ENCODE measurements around the gene CLEC3B. TPM values are rescaled to one million over a fixed set of nuclear protein-coding genes. Genes with fewer than 3 reads are reported as not detected.

The CLEC3B gene
- polyA plus RNA-seq, 3 donors, result 19.9 to 22.8 (median 20.9) TPM

- DNase-seq (ENCODE audit: low read depth in 3 of 3, low spot score in 2 of 3), result no peak
These were observed 23.4 kb upstream of the CLEC3B start for GRCh38 chr3:45002720-45003119.

GRCh38 chr3:45003406-45003805, 22.7 kb upstream of the CLEC3B start:
- no peak for DNase-seq (ENCODE audit: low read depth in 3 of 3, low spot score in 2 of 3)

- no peak for DNase-seq (ENCODE audit: low read depth in 3 of 3, low spot score in 2 of 3)
These were observed 22.2 kb upstream of the CLEC3B start for GRCh38 chr3:45003859-45004258.

DNA sequence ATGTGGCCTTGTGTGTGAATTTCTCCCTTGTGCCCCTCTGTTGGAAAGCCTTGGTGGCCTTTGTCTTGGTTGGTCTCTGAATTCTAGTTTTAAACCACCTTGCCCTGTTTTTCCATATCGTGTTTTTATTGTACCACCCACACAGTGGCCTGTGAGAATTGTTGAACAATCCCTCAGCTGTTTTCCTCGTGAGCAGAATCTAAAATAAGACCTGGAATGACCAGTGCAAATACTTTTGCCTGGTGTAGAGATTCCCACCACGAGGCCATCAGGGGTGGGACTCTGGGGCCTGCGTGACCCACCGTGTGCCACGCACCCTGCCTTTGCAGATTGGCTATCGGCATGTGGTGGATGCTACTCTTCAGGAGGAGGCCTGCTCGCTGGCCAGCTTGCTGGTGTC, 19.0 kb upstream of the CLEC3B start:
- no peak for DNase-seq (ENCODE audit: low read depth in 3 of 3, low spot score in 2 of 3)

DNA sequence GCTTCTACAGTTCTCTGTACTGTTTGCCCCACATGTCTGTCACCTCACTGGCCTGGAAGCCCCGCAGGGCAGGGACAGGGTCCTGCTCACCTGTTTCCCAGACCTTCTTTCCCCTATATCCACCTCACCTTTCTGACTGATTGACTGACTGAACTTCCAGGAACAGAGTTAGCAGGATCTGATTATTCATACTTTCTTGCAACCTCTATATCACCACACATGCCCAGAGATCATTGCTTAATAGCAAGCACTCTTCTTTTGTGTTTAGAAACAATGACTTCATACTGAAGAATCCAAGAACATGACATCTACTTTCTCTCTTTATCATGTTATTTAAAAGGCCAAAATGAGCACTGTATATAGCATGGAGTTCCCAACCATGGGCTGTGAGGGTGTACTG, 18.0 kb upstream of the CLEC3B start:
- DNase-seq (ENCODE audit: low read depth in 3 of 3, low spot score in 2 of 3), result no peak

GRCh38 chr3:45009868-45010267, 16.2 kb upstream of the CLEC3B start:
- DNase-seq (ENCODE audit: low read depth in 3 of 3, low spot score in 2 of 3), result no peak

DNA sequence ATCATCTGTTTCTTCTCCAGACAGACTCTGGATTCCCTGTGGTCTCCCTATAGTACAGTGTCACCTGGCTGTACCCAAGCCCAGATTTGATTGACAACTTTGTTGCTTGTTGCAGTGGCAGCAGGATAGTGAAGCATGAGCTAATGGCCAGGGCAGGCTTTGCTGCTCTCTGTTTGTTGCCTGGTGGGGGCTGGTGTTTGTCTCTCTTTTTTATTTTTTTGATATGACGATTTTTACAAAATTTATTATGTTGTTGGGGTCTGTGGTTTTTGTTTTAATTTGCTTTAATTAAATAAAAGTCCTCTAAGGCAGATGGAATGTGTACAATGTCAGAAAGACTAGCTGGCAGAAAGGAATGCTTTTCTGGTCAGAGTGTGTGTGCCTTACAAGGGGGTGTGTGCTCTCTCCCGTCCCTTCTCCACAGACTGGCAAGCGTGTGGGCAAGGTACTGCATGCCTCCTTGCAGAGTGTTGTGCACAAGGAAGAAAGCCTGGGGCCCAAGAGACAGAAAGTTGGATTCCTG, 15.2 kb upstream of the CLEC3B start:
- DNase-seq (ENCODE audit: low read depth in 3 of 3, low spot score in 2 of 3), result no peak

DNA sequence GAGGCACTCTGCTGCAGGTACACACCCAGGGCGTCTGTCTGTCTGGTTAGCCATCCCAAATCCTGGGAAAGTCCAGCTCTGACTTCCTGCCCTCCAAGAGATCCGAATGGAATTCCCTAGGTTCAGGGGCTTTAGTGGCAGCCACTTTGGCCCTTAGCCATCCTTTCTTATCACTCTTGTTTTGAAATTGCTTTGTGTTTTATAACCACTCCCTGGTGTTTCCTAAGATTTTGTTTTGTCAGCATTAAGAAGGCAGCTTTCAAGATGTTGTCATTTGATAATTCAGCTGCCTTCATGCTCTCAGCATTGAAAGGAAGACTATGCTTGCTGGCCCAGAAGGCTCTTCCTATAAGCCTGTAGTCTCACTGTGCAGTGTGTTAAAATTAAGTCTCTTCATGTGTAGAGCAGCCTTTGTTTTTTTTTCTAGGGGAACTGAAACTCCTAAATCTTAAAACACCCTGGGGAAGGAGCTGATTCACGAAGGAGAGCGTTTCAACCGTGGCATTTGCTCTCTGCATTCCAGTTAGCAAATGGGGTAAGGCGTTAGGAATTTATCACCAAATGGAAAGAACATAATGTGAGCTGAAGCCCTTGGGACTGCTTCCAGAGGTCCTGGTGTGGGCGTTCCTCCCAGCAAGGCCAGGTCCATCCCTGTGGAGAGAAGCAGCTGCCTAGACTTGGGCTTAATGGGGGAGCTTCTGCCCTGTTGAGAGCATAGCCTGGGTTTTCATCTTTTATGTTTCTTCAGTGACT, 14.2 kb upstream of the CLEC3B start:
- DNase-seq (ENCODE audit: low read depth in 3 of 3, low spot score in 2 of 3), result no peak

DNA sequence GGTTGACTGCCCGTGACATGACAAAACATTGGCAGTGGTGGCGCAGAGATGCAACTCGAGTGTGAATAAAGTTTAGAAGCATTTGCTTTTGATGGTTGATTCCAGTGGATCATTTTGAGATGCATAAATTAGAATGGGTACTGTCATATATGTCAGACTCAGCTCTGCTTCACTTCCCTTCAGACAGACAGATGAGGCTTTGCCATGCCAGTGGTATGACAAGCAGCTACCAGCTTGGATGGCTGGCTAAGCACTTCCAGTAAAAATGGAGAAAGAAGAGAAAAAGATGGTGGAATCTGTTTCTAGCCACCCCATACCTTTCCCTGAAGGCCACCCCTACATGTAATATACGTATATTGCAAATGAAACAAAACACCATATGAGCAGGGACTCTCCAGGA, 13.5 kb upstream of the CLEC3B start:
- DNase-seq (ENCODE audit: low read depth in 3 of 3, low spot score in 2 of 3), result no peak

GRCh38 chr3:45016916-45017315, 9.2 kb upstream of the CLEC3B start:
- no peak for DNase-seq (ENCODE audit: low read depth in 3 of 3, low spot score in 2 of 3)

- DNase-seq (ENCODE audit: low read depth in 3 of 3, low spot score in 2 of 3), result no peak
These were observed 8.3 kb upstream of the CLEC3B start for GRCh38 chr3:45017821-45018220.

- DNase-seq (ENCODE audit: low read depth in 3 of 3, low spot score in 2 of 3), result no peak
These were observed 5.6 kb upstream of the CLEC3B start for GRCh38 chr3:45020534-45020933.

DNA sequence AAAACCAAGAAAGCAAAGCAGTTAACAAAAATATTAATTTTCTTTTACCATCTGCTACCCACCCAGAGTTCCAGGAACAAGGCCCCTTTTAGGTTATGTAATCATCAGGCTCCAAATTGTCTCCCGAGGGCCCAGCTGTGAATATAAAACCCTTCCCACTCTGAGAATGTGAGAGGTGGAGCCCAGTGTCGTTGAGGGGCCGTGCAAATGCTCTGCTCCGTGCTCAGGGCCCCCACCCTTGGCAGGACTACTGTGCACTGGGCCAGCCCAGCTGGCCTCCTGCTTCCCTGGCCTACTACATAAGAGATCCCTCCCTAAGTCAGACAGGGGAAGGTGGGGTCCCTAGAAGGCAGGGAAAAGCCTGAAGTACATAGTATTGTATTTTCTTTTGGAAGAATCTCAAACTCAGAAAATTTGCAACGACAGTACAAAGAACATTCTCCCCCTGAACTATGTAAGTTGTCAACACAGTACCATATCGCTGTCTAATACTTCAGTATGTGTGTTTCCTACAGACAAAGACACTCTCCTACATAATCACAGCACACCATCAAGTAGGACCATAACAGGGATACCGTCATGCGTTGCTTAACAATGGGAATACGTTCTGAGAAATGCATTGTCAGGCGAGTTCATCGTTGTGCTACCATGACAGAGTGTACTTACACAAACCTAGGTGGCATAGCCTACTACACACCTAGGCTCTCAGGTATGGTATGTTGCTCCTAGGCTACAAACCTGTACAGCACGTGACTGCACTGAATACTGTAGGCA, 4.4 kb upstream of the CLEC3B start:
- no peak for DNase-seq (ENCODE audit: low read depth in 3 of 3, low spot score in 2 of 3)

- DNase-seq (ENCODE audit: low read depth in 3 of 3, low spot score in 2 of 3), result no peak
These were observed 2.4 kb upstream of the CLEC3B start for GRCh38 chr3:45023675-45024074.

GRCh38 chr3:45024542-45025255, 1.4 kb upstream of the CLEC3B start:
- DNase-seq (ENCODE audit: low read depth in 3 of 3, low spot score in 2 of 3), result no peak

DNA sequence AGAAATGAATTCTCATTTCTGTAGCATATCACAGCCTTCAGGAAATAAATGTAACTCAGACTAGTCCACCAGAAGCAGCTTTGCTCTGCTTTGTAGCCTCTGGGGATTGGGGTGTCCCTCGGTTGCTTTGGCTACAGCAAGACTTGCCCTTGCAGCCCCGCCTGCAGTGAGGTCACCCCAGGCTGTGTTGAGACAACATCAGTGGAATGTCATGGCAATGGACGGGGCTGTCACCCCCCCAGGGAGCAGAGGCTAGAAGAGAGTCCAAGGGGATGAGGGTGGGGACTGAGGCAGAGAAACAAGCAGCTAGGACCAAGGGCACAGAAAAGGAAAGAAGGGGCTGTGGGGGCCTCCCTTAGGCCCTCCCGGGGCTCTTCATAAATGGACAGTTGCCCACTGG, 854 bp downstream of the CLEC3B start:
- DNase-seq (ENCODE audit: low read depth in 3 of 3, low spot score in 2 of 3), result no peak

DNA sequence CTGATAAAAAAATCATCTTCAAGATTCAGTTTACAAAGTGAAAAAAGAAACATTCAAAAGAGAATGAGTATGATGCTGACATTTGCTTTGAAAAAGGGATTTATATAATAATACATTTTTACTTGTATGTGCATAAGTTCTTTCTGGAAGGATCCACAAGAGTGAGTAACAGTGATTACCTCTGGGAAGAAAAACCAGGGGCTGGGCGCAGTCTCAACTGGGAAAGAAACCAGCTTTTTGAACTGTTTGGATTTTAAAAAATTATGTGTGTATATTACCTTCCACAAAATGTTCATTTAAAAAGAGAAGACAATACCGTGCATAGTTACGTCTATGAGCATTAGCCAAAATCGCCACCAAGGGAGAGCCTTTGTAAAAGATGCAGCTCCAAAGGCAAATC, 1.3 kb downstream of the CLEC3B start:
- no peak for DNase-seq (ENCODE audit: low read depth in 3 of 3, low spot score in 2 of 3)

DNA sequence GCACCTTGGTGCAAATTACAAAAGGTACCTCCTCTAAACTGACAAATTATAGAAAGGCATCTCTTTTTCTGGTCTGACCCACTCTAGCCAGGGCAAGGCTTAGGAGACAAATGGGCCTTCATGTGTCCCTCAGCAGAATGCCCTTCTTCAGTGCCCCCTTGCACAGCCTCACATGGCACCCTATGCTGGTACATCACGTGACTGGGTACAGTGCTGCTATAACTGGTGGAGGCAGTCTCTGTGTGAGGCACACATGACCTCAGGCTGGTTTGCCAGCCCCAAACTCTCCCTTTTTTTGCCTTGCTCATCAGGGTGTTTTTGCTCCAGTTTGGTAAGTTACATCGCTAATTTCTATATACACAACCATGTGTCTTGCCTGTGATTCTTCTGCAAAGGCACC, 3.1 kb downstream of the CLEC3B start:
- no peak for DNase-seq (ENCODE audit: low read depth in 3 of 3, low spot score in 2 of 3)

DNA sequence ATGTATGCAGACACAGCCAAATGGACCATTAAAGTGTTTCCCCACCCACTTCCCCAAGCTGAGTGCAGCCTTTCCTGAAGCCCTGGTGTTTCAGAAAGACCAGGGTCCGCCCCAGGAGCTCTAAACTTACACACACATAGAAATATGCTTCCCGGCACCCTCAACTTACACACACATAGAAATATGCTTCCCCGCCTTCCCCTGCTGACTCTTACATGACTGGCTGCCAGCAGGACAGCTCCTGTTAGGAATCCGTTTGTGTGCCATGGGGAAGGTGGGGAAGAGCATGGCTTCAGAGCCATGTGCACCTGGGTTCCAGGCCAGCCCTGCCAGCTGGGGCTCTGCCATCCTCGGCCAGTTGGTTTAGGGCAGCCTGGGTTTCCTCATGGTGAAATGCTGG, 3.6 kb downstream of the CLEC3B start:
- no peak for DNase-seq (ENCODE audit: low read depth in 3 of 3, low spot score in 2 of 3)

DNA sequence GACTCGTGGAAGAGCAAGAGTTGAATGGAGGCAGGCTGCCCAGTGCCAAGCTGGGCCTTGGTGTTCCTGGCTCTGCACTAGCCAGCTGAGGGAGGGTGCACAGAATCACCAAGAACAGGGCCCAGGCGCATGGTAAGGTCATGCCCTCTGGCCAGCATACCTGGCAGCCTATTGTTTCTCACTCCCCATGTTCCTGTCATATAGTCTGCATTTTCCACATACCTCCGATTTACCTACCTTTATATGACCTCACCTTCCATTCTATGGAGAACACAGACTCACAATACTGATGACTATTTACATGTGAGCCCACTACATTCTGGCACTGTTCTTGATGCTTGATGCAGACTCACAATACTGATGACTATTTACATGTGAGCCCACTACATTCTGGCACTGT, 5.4 kb downstream of the CLEC3B start:
- no peak for DNase-seq (ENCODE audit: low read depth in 3 of 3, low spot score in 2 of 3)

GRCh38 chr3:45032113-45032512, 6.0 kb downstream of the CLEC3B start:
- DNase-seq (ENCODE audit: low read depth in 3 of 3, low spot score in 2 of 3), result no peak

Data from right renal cortex interstitium (tissue), 3 donors.